ENCODE results near the gene ITGB8. TPM values are rescaled to one million over a fixed set of nuclear protein-coding genes. Genes with fewer than 3 reads are reported as not detected.

The ITGB8 gene
- total and polyA plus RNA-seq, 8 donors: 5.7 to 14.2 (median 6.8) TPM

DNA sequence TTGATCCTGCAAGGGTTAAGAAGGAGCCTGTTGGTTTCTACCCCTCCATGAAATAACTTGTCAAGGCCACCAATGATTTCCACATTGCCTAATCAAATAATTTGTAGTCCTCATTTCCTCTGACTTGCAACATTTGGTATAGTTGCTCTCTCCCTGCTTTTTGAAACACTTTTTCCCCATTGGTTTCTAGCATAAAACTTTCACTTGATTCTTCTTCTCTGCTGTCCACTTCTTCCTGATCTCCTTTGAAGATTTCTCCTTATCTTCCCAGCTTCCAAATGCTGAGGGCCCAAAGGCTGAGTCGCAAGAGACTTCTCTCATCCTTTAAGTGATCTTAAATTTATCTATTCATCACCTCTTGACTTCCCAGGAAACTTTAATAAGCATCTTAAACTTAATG lies 134.2 kb downstream of the ITGB8 start:
- TF ChIP-seq, protein P1, sequence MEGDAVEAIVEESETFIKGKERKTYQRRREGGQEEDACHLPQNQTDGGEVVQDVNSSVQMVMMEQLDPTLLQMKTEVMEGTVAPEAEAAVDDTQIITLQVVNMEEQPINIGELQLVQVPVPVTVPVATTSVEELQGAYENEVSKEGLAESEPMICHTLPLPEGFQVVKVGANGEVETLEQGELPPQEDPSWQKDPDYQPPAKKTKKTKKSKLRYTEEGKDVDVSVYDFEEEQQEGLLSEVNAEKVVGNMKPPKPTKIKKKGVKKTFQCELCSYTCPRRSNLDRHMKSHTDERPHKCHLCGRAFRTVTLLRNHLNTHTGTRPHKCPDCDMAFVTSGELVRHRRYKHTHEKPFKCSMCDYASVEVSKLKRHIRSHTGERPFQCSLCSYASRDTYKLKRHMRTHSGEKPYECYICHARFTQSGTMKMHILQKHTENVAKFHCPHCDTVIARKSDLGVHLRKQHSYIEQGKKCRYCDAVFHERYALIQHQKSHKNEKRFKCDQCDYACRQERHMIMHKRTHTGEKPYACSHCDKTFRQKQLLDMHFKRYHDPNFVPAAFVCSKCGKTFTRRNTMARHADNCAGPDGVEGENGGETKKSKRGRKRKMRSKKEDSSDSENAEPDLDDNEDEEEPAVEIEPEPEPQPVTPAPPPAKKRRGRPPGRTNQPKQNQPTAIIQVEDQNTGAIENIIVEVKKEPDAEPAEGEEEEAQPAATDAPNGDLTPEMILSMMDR (IDR thresholded peaks at IDR 0.05): no peak
- intact Hi-C loops (cut with DNase I): no loop called here
- H3K27me3 ChIP-seq: no peaks in the 10 kb centered on the region
- no peaks in the 10 kb centered on the region for H3K9me3 ChIP-seq
- DNase-seq (no peak), ATAC-seq (no peak)
- H3K27ac ChIP-seq: peak overlapping the region in 1 of 2 donors; percentile 13
- H3K4me3 ChIP-seq: no peak overlapping the region
- peaks cover 0 to 10% of the 10 kb centered on the region in 2 donors for H3K4me1 ChIP-seq
- no peaks in the 10 kb centered on the region for H3K36me3 ChIP-seq

Other genes starting within 250 kb of the ITGB8 start
- gene MACC1, start 113.5 kb upstream of the ITGB8 start, total RNA-seq: 10 to 100 TPM; 28.5 to 36.2 TPM
- gene MACC1, start 113.5 kb upstream of the ITGB8 start, polyA plus RNA-seq (ENCODE audit: insufficient read length in 6 of 6): 10 to 100 TPM in 3 of 6 donors, 1 to 10 TPM in 3; 8.5 to 13.5 (median 10.5) TPM

Measured in left lung (tissue), 10 donors.